ENCODE data around the gene GJD2. TPM values are rescaled to one million over a fixed set of nuclear protein-coding genes. Genes with fewer than 3 reads are reported as not detected.

The GJD2 gene
- total RNA-seq, 1 donor from 2014 or later, result not detected

DNA sequence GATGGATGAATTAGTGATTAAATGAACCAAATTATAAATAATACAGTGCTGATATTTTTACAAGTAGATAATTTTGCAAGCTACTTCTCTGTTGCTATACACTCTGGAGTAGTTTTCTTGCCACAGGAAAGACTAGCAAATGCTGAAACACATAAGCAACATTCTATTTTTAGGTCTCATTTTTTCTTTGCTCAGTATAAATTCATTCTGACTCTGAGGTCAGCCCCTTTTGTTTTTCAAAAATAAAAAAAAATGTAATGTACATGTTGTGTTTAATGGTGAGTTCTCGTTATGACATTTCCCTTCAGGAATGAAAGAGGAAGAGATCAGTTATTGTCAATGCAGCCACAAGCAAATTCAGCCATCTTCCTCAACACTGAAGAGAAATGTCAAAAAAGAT is 24.9 kb downstream of the GJD2 start:
- Histone ChIP-seq H4K20me1 (ENCODE audit: low read depth) (no peaks in the 10 kb centered on the region), H3K9ac (no peak overlapping the region), H3K4me2 (no peak overlapping the region), H3K79me2 (ENCODE audit: low read depth) (no peaks in the 10 kb centered on the region), H3K27ac (no peak overlapping the region), H3K9me3 (ENCODE audit: low read depth) (no peaks in the 10 kb centered on the region), H3K4me1 (no peaks in the 10 kb centered on the region), H2AFZ (replicated peaks) (no peak overlapping the region), H3F3A (ENCODE audit: low read depth) (no peaks in the 10 kb centered on the region), H3K36me3 (no peaks in the 10 kb centered on the region), H3K4me3 (no peak overlapping the region), H3K27me3 (no peaks in the 10 kb centered on the region)
- DNase-seq (ENCODE audit: low spot score), result no peak
- Mint-ChIP-seq H3K27me3 (ENCODE audit: insufficient read depth, low read depth) (peaks cover 4% of the 10 kb centered on the region), H3K9me3 (no peaks in the 10 kb centered on the region), H3K4me3 (no peak overlapping the region), H3K36me3 (no peaks in the 10 kb centered on the region), H3K27ac (no peak overlapping the region), H3K4me1 (peaks cover 12% of the 10 kb centered on the region)
- TF ChIP-seq EZH2phosphoT487 (IDR thresholded peaks at IDR 0.05), result no peak
- TF ChIP-seq, protein P1, sequence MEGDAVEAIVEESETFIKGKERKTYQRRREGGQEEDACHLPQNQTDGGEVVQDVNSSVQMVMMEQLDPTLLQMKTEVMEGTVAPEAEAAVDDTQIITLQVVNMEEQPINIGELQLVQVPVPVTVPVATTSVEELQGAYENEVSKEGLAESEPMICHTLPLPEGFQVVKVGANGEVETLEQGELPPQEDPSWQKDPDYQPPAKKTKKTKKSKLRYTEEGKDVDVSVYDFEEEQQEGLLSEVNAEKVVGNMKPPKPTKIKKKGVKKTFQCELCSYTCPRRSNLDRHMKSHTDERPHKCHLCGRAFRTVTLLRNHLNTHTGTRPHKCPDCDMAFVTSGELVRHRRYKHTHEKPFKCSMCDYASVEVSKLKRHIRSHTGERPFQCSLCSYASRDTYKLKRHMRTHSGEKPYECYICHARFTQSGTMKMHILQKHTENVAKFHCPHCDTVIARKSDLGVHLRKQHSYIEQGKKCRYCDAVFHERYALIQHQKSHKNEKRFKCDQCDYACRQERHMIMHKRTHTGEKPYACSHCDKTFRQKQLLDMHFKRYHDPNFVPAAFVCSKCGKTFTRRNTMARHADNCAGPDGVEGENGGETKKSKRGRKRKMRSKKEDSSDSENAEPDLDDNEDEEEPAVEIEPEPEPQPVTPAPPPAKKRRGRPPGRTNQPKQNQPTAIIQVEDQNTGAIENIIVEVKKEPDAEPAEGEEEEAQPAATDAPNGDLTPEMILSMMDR (IDR thresholded peaks at IDR 0.05), result no peak
- TF ChIP-seq EZH2 (IDR thresholded peaks at IDR 0.05), result no peak

DNA sequence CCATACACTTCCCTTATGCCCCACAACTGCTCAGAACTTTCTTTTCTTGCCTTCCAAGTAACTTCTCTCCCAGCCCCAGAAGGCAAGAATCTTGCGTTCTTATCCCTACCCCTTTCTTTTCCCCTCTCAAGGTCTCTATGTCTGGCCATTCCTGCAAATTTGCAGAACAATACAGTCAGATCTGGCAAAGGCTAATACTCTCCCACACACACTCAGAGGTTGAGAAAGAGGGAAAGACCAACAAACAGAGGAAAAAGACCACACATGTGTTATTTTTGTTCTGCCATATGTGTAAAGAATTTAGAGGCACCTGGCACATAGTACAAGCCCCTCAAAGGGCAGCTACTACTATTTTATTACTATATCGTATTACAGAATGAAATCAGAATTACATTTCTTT is 25.7 kb downstream of the GJD2 start:
- H3K4me2 ChIP-seq, result no peak overlapping the region
- H3K27me3 ChIP-seq, result no peaks in the 10 kb centered on the region
- H2AFZ ChIP-seq (replicated peaks), result no peak overlapping the region
- no peaks in the 10 kb centered on the region for H3K36me3 ChIP-seq
- Mint-ChIP-seq H3K4me3 (no peak overlapping the region), H3K9me3 (no peaks in the 10 kb centered on the region), H3K4me1 (peaks cover 12% of the 10 kb centered on the region), H3K36me3 (no peaks in the 10 kb centered on the region), H3K27ac (peak overlapping the region; percentile 47), H3K27me3 (ENCODE audit: insufficient read depth, low read depth) (peaks cover 4% of the 10 kb centered on the region)
- no peaks in the 10 kb centered on the region for H3K4me1 ChIP-seq
- H3K79me2 ChIP-seq (ENCODE audit: low read depth), result no peaks in the 10 kb centered on the region
- no peaks in the 10 kb centered on the region for H3K9me3 ChIP-seq (ENCODE audit: low read depth)
- H3K9ac ChIP-seq, result no peak overlapping the region
- TF ChIP-seq EZH2phosphoT487 (IDR thresholded peaks at IDR 0.05) (no peak), EZH2 (IDR thresholded peaks at IDR 0.05) (no peak)
- TF ChIP-seq, protein P1 (IDR thresholded peaks at IDR 0.05), result no peak
- H3K4me3 ChIP-seq, result no peak overlapping the region
- no peak overlapping the region for H3K27ac ChIP-seq
- no peaks in the 10 kb centered on the region for H4K20me1 ChIP-seq (ENCODE audit: low read depth)
- no peak for DNase-seq (ENCODE audit: low spot score)
- no peaks in the 10 kb centered on the region for H3F3A ChIP-seq (ENCODE audit: low read depth)

DNA sequence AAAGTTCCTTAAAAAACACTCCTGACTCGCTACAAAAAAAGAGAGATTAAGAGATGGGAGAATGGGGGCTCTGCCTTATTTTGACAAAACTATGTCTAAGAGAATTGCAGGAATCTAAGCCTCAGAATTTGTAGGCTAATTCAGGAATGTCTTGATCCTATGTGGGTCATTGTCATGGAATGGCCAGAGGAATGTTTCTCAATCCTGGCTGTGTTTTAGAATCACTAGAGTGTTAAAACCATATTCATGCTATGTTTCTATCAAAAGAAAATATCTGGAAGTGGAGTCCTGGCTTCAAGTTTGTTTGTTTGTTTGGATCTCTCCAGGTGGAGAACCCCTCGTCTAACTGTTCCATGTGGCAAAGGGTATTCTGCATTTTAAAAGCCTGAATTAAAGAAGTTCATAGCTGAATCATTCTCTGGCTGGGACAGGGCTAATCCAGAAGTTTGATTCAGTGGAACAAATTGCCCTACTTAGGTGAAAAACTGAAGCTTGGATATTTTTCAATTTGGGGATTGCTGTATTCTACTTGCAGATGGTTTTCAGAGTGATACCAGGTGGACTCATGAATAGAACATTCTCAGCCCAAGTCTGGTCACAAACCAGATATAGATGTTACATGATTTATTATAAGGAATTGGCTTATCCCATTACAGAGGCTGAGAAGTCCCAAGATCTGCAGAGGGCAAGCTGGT is 28.2 kb downstream of the GJD2 start:
- H3K4me1 Mint-ChIP-seq, result peaks cover 35% of the 10 kb centered on the region
- no peaks in the 10 kb centered on the region for H3K9me3 Mint-ChIP-seq
- peaks cover 14% of the 10 kb centered on the region for H3F3A ChIP-seq (ENCODE audit: low read depth)
- H3K36me3 Mint-ChIP-seq, result no peaks in the 10 kb centered on the region
- no peak overlapping the region for H3K27ac ChIP-seq
- H3K4me3 ChIP-seq, result no peak overlapping the region
- no peak overlapping the region for H2AFZ ChIP-seq (replicated peaks)
- H3K27me3 Mint-ChIP-seq (ENCODE audit: insufficient read depth, low read depth), result peaks cover 4% of the 10 kb centered on the region
- DNase-seq (ENCODE audit: low spot score), result no peak
- no peak overlapping the region for H3K4me2 ChIP-seq
- peaks cover 10% of the 10 kb centered on the region for H3K4me1 ChIP-seq
- H3K9ac ChIP-seq, result no peak overlapping the region
- no peaks in the 10 kb centered on the region for H4K20me1 ChIP-seq (ENCODE audit: low read depth)
- no peaks in the 10 kb centered on the region for H3K27me3 ChIP-seq
- no peaks in the 10 kb centered on the region for H3K9me3 ChIP-seq (ENCODE audit: low read depth)
- TF ChIP-seq EZH2 (IDR thresholded peaks at IDR 0.05) (no peak), EZH2phosphoT487 (IDR thresholded peaks at IDR 0.05) (no peak)
- TF ChIP-seq, protein P1 (IDR thresholded peaks at IDR 0.05), result no peak
- H3K36me3 ChIP-seq, result no peaks in the 10 kb centered on the region
- no peaks in the 10 kb centered on the region for H3K79me2 ChIP-seq (ENCODE audit: low read depth)
- H3K4me3 Mint-ChIP-seq, result no peak overlapping the region
- H3K27ac Mint-ChIP-seq, result no peak overlapping the region

Measured in neural progenitor cell (in vitro differentiated cells).